Vagina (tissue), 2 donors: Measurements from ENCODE around the gene CCL7.

Source experiments
- CTCF ChIP-seq, 3 experiments: fragments of 450-650 bp in 2 of 3; fragments of 200-600 bp in 1 of 3; sonication (generic) in 1 of 3; IDR thresholded peaks; one replicate each; pipeline ENCODE4 v1.5.1; 2017 to 2019; ENCODE audit warnings: antibody characterized with exemption in 3 of 3, mild to moderate bottlenecking in 2 of 3, moderate library complexity in 2 of 3
- POLR2A ChIP-seq, 2 donors: fragments of 450-650 bp; IDR thresholded peaks; one replicate each; pipeline ENCODE4 v1.6.1; 2017; ENCODE audit warnings: antibody characterized with exemption in 2 of 2, mild to moderate bottlenecking in 2 of 2, moderate library complexity in 2 of 2

GRCh38 chr17:34291721-34292348 is 21.8 kb downstream of the CCL7 start:
- TF ChIP-seq CTCF (IDR thresholded peaks at IDR 0.05) = no peak
- TF ChIP-seq POLR2A (IDR thresholded peaks at IDR 0.05) = no peak
